Endothelial cell of hepatic sinusoid (primary cell): ENCODE data around the gene LRRC8B.
"Not testable (repeated sequence)": the region's sequence is repeated elsewhere in the genome, so short reads cannot be mapped to it uniquely, and the experiment has no call there.

ENCODE experiments used
- in situ Hi-C: cut with HindIII; loops from 2 replicates; pipeline ENCODE4 v1.10.0; 2017; ENCODE audit warnings: low sequenced_read_pairs

The LRRC8B gene

DNA sequence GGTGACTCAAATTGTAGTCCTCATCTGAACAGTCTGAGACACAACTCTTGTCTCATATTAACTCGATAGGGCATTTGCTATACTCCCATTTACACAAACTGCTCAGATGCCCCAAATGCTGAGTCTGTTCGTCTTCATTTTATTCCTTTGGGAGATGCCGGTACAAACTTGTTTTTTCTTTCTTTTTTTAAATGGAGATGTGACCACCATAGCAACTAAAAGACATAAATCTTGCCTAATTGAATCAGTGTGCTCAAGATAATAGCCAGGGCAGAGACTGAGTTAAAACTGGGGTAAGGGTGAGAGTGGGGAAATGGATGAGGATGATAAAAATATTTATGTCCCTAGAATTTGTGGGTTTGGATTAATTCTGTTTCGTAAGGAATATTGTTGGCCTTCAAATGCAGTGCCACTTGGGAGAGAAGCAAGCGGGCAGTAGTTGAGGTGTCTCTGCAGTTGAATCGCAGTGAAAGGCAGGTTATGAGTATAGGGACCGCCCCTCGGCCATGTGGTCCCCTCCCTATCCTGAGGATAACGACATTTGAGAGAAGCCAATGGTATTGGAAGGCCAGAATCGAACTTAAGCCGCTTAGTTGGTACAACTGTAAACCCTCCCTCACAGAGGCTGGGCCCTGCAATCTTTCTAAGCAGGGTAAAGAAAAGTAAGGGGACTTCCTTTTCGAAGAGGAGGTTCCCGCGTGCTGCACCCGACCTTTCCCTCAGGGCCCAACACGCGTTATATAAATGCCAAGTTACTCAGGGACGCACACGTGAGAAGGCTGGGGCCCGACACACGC lies 859 bp upstream of the LRRC8B start:
- in situ Hi-C loops = no loop called here

DNA sequence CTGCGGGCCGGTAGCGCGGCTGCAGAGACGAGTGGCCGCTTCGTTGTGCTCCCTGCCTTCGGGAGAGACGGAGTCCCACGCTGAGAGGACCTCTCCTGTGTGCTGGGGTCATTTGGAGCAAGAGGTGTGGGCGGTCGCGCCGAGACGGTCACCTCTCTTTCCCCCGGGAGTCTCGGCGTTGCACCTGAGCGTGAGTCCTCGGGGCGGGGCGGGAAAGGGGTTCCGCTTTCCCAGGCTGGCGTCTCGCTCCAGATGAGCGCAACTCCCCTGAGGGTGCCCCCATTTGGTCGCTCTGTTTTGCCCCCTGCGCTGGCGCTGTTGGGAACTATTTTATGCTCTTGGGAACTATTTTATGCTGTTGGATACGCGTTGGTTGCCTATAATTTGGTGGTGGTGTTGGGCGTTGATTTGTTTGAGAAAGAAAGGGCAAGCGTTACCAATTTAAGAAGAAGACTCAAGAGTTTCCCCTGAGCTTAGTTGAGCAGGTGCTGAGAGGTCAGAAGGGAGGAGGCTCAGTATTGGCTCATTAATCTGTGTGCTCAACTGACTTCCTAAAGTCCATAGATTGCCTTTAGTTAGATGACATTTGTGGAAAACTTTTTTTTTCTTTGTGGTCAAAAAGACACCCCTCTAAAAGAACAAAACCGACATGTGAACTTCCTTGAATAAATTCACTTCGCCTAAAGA lies 683 bp downstream of the LRRC8B start:
- in situ Hi-C loops = no loop called here

DNA sequence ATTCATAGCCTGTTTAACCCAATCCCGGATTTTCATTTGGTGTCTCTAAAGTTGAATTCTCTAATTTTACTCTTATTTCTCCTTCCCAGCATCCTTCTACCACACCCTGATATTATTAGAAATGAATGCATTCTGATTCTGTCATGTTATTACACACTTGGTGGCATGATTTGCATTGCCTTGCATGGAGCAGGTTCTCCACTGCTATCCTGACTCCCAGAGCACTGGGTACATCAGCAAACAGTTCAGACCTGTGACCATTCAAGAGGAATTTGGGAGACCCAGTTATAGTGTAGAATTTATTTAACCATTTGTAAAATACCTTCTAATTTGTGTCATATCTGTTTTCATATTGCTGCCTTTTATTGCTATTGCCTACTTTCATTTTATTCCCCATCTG lies 2.6 kb downstream of the LRRC8B start:
- in situ Hi-C loops = no loop called here

DNA sequence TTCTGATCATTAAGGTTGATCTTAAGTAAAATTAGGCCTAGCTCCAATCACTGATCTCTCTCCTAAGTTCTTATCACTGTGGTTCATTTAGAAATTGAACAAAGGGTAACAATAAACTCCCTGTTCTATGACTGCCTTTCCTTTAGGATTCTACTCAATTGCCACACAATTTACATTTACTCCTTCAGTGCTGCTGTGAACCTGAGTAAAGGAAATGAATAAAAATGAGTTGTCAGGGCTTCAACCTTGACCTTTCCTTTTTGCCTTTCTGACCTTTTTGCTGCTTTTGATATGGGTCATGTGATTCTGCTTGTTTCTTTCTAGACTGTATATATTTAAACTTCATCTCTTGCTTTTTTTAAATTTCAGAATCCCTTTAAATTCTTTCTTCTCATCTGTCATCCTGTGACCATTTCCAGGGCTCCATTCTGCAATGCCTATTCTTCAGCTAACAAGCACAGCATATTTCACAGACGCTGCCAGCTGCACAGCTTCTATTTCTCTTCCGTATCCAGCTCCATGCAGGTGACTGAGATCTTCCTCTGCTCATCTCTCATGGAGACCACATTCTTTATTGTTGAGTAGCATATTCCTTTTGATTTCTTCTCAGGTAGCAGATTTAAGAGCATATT lies 3.2 kb downstream of the LRRC8B start:
- in situ Hi-C loops = no loop called here

DNA sequence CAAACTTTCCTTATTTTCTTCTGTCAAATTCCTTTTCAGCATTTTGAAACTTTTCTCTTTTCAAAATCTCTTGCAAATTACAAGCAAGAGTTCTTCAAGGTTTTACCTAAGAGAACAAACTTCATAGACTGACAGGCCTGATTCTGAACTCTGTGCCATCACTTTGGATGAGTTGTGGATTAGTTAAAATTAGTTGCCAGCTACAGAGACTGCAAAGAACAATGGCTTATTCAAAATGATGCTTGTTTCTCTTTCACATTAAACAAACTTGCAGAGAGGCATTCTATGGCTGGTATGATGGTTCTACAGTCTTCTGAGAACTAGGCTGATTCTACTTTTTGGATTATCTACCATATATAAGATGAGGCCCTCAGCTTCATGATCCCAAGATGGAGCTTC lies 3.8 kb downstream of the LRRC8B start:
- in situ Hi-C loops = no loop called here

DNA sequence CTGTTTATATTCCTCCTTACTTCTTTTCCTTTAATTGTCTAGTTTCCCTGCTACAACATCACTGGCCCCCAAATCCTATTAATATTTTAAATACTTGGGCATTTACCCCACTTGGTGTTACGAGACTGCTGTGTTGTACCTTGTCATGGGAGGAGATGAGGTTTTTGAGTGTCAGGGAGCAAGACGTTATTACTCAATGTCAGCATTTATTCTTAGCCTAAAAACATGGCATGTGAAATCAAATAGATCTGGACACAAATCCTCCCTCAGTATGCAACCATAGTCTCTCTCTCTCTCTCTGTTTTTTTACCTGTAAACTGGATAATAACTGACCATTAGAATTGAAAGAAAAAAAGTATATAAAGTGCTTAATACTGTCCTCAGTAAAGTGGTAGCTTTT lies 4.6 kb downstream of the LRRC8B start:
- in situ Hi-C loops = no loop called here

DNA sequence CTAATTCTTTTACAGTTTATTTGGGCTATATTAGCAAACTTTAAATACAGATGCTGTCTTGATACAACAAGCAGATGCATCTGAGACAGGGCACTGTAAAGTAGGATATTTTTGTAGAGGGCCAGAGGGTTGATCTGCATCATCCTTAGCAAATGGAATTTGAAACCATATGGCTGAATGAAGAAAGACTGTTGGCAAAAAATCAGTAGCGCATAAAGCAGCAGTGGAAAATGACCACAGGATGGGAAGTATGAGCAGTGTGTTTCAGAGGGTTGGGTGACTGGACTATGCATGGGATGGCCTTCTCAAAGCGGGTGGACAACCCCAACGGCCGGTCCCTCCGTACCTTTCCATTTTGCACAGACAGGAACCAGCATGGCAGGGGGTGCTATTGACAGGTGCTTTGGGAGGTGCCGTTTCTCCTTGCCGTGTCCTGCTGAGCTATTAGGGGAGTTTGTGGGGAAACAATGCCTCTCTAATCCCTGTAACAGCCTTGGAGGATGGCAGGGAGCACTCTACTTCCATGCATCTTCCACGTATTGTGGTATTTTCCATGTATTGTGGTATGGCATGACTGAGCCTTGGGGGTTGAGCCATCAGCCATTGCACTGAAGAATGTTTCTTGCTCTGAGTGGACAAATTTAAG lies 5.9 kb downstream of the LRRC8B start:
- in situ Hi-C loops = no loop called here

DNA sequence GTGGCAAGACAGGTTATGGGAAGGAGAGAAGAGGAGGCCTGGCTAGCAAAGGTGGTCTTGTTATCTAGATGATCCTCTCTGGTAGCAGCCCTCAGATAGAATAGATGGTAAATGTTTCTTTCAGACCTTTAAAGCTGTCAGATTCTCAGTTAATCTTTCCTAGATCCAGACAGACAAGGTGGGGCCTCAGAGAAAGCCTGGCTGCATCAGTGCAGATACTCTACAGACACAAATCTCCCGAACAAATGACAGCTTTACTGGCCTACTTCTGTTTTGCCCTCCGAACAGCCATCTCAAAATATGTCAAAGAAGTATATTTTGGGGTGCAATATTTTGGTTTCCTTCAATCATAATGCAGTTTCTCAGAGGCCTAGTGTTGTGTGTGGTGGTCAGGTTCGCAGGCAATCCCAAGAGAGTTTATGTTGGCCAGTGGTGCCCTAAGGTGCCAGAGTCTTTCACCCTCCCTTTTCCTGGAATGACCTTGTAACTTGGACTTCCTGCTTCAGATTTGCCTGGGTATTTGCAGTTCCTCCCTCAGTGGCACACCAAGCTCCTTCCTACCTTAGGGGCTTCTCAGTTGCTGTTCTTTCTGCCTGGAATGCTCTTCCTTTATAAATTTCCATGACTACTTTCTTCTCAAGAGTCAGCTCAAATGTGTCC lies 7.0 kb downstream of the LRRC8B start:
- in situ Hi-C loops = no loop called here

DNA sequence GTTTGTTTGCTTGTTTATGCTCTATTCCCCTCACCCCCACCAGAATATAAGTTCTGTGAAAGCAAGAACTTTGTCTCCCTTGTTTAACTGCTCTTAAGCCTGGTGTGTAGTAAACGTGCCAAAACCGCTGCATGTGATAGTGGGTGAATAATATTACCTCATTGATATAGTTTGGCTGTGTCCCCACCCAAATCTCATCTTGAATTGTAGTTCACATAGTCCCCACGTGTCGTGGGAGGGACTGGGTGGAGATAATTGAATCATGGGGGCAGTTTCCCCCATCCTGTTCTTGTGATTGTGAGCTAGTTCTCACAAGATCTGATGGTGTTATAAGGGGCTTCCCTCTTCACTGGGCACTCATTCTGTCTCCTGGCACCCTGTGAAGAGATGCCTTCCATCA lies 7.6 kb downstream of the LRRC8B start:
- in situ Hi-C loops = no loop called here

DNA sequence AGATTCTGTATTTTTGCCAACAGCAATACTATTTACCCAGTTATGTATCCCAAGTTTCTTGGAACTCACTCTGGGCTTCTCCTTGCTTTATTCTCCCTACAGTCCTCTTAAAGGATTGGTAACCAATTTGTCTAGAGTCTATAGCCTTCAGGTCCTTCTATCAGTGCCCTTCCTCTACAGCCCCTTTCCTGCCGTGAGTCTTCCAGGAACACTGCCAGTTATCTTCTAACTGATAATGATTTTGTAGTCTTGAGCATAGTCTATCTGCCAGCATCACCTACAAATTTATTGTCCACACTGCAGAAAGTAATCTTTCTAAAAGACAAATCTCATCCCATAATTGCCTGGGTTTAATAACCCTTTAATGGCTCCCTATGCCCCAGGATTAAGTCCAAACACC lies 8.2 kb downstream of the LRRC8B start:
- in situ Hi-C loops = no loop called here

DNA sequence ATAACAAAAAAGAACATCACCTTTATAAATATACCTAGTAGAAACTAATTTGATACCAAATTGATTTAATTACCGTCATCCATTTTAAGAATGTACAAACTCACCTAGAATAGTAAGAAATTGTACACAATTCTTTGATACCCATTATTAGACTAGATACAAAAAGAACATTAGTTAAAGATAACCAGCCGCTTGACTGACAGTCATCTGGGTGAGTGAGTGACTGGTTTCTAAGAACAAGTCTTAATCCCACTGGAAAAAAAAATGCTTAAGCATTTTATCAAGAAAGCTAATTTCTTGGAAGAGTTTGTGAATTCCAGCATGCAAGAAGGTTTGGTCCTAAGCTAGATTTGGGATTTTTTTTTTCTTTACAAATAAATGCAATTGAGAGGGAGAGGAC lies 10.9 kb downstream of the LRRC8B start:
- in situ Hi-C loops = no loop called here

DNA sequence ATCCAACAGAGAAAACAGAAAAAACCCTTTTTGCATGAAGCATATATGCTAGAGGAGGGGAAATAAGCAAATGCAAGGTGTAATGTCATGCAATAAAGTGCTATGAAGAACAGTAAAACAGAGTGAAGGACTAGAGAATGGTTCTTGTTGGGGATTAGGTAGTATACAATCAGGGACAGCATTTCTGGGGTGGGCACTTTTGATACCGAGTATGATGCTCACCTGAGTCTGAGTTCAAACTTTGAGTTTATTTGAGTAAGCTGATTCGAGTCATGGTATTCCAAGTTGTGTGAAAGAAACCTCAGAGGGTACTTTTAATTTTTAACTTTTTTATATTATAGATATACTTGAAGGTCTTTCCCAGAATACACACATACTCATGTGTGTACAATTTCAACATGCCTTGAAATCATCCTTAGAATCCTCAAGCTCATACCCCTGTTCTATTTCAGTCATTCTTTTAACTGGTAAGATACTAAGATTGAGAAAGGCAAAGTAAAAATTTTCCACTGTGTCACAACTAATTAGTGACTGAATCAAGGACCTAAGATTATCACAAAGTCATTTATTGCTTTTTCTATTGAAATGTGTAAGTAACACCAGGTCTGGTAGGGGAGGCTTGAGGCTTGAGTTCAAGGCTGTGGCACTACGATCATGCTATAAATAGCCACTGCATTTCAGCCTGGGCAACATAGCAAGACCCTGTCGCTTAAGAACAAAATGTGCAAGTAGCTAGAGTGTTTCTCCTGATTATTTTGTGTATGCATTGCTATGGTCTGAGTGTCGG lies 12.1 kb downstream of the LRRC8B start:
- in situ Hi-C loops = no loop called here

DNA sequence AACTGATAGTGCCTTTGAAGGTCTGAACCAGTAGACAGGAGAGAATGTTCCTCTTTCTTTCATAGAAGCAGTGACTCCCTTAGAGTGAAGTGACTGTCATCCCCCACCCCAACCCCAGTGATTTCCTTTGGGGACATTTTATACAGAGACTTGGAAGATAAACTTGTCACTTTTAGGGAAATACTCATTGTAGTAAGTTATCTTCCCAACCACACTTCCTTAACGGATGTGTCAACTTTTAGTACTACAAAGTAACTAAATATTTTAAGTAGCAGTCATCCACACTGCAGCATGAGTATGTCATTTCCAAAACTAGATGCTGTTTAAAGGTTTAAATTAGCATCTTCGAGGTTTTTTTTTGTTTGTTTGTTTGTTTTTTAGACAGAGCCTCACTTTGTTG lies 13.7 kb downstream of the LRRC8B start:
- in situ Hi-C loops = no loop called here

DNA sequence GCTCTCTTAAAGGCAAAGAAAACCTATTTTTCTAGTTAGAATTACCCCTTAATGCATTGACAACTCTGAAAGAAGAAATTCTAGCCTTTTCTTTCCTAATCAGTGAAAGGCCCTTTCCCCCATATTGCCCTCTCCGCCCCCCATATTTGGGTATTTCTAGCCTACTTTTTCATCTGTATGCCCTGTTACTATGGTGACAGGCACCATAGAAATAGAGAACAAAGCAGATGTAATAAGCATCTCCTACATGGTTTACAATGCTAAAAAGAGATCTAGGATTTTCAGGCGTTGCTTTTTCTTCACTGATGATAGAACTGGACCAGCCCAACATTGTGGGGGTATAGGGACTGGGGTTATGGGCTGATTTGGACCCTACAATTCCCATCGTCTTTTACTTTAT lies 14.5 kb downstream of the LRRC8B start:
- in situ Hi-C loops = no loop called here

DNA sequence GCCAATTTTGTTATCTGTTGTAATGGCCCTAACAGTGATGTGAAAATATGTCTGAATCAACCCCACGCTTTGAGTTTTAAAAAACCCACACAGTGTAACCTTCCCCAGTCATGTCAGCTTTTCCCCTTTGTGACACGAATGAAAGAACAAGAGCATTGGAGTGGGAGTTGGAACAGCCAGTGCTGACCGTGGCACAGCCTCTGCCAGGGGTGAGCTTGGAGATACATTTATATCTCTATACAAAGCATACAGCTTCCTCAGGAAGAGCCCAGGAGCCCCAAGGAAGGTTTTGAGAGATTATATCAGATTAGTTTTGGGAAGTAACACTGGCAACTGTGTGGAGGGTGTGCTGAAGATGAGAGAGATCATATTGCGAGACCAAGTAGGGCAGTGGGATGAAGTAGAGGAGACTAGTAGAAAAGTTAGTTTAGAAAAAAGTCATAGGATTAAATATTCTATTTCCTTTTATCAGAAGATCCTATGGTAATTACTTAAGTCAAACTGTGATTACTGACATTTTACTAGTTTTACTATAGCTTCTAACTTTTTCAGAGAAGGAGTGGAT lies 15.9 kb downstream of the LRRC8B start:
- in situ Hi-C loops = no loop called here

DNA sequence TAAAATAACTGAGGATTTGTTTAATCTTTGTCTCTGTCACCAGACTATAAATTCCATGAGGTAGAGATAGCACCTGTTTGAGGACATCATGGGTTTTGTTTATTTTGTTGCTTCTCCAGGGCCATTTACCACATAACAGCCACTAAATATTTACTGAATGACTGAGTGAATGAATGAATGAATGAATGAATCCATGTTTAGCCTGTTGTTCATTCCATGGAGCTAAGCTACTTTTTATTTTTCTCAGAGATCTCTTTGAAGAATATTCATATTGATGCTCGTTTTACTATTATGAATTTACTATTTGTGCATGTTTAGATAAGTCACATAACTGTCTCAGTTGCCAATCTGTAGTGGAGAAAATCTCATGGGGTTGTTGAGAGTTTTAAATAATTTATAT lies 17.7 kb downstream of the LRRC8B start:
- in situ Hi-C loops = no loop called here

DNA sequence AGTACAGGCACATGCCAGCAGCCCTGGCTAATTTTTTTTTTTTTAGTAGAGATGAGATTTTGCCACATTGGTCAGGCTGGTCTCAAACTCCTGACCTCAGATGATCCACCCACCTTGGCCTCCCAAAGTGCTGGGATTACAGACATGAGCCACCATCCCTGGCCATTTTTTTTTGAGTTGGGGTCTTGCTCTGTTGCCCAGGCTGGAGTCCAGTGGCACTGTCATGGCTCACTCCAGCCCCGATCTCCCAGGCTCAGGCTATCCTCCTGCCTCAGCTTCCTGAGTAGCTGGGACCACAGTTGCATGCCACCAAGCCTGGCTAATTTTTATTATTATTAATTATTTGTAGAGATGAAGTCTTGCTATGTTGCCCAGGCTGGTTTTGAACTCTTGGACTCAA lies 19.0 kb downstream of the LRRC8B start:
- in situ Hi-C loops = not testable (repeated sequence)

DNA sequence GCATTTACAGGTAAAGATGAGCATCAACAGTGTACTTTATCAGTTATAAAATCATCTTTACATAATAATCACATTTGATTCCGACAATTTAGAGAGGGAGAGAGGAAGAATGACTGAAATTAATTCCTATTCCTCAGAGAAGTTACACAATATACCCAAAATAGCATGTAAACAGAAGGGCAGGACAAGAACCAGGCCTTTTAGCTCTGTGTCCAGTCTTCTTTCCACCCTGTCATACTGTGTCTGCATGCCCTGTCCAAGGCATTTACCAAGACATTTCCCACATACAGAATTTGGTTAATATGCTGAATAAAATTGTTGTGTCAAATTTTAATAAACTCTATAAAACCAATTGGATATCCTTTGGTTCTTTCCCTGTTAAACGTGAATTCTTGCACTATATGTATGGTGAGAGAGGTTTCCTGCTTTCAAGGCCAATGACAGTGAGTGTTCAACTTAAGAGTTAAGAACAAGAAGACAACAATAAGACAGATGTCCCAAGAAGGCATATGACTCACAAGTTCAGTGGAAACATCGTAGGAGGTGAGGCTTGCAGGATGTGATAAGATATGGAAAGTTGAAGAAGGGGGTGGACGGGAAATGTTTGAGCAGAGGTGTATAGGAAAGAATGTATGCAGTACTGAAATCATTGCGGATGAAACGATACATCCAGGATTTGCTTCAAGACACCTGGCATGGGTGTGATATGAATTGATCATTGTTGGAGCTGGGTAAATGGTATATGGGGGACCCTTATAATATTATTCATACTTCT lies 20.8 kb downstream of the LRRC8B start:
- in situ Hi-C loops = no loop called here
